ENCODE data around the gene ZG16. TPM values are rescaled to one million over a fixed set of nuclear protein-coding genes. Genes with fewer than 3 reads are reported as not detected.

ZG16 gene
- total and polyA plus RNA-seq, 7 experiments from 2014 or later = not detected

GRCh38 chr16:29809850-29810698, 32.0 kb downstream of the ZG16 start:
- H3K27me3 ChIP-seq (ENCODE audit: control insufficient read depth in 2 of 2, insufficient read depth in 2 of 2, low read length in 2 of 2) = no peaks in the 10 kb centered on the region
- Mint-ChIP-seq H3K4me3 (peak overlapping the region; percentile 76 to 96 (median 88)), H3K36me3 (peaks cover 0 to 29% (median 3%) of the 10 kb centered on the region in 5 donors), H3K4me1 (peaks cover 30 to 64% (median 54%) of the 10 kb centered on the region in 7 donors), H3K27ac (peak overlapping the region; percentile 72 to 97 (median 90)), H3K27me3 (peaks cover 0 to 22% (median 0%) of the 10 kb centered on the region in 5 donors), H3K9me3 (peaks cover 0 to 1% (median 0%) of the 10 kb centered on the region in 11 donors)
- no peak for ATAC-seq
- DNase-seq = peak in 6 of 9 donors; percentile 27 to 52 (median 39)
- peaks cover 31 to 44% of the 10 kb centered on the region in 2 donors for H3K4me1 ChIP-seq (ENCODE audit: control insufficient read depth in 2 of 2, insufficient read depth in 2 of 2, low read length in 2 of 2)
- no peaks in the 10 kb centered on the region for H3K9me3 ChIP-seq (ENCODE audit: control insufficient read depth in 2 of 3, low read length in 3 of 3)
- intact Hi-C loops (cut with micrococcal nuclease) = loop anchor here (2.0 to 10.0 kb wide), 8 partner anchors 63 to 1112 kb away; partner anchors contain the start of genes ALDOA (in 1 of the 2), C16orf54 (in 1 of the 2), FBRS (in 1 of the 2) and FBXL19 (in 1 of the 2)
- POLR2A ChIA-PET = interaction anchor here (1.2 to 6.5 kb wide), 8 partner anchors 11 to 255 kb away, joined by 3 to 75 read pairs (median 20); partner anchors contain the start of genes ALDOA, KIF22 and MVP
- H3K36me3 ChIP-seq (ENCODE audit: control insufficient read depth in 2 of 3, insufficient read depth in 3 of 3, low read length in 3 of 3) = peaks cover 0 to 14% (median 8%) of the 10 kb centered on the region in 3 experiments
- peak overlapping the region; percentile 79 for H3K27ac ChIP-seq (ENCODE audit: low read depth, low read length)
- CTCF ChIA-PET = interaction anchor here (0.6 to 3.0 kb wide), 4 partner anchors 10 to 195 kb away, joined by 3 to 13 read pairs (median 4); partner anchors contain the start of gene MVP
- H3K4me3 ChIP-seq (ENCODE audit: low read length) = peak overlapping the region; percentile 80

GRCh38 chr16:29810699-29811169, 32.7 kb downstream of the ZG16 start:
- Histone ChIP-seq H3K4me1 (ENCODE audit: control insufficient read depth in 2 of 2, insufficient read depth in 2 of 2, low read length in 2 of 2) (peaks cover 35 to 46% of the 10 kb centered on the region in 2 donors), H3K27ac (ENCODE audit: low read depth, low read length) (peak overlapping the region; percentile 79), H3K36me3 (ENCODE audit: control insufficient read depth in 2 of 3, insufficient read depth in 3 of 3, low read length in 3 of 3) (peaks cover 0 to 14% (median 8%) of the 10 kb centered on the region in 3 experiments), H3K27me3 (ENCODE audit: control insufficient read depth in 2 of 2, insufficient read depth in 2 of 2, low read length in 2 of 2) (no peaks in the 10 kb centered on the region), H3K9me3 (ENCODE audit: control insufficient read depth in 2 of 3, low read length in 3 of 3) (no peaks in the 10 kb centered on the region), H3K4me3 (ENCODE audit: low read length) (peak overlapping the region; percentile 80)
- ChIA-PET POLR2A (interaction anchor here (1.0 to 6.5 kb wide), 10 partner anchors 10 to 255 kb away, joined by 3 to 75 read pairs (median 9); partner anchors contain the start of genes ALDOA, KIF22 and MVP), CTCF (interaction anchor here (1.9 to 3.0 kb wide), 2 partner anchors 37 to 110 kb away, joined by 4 to 13 read pairs; no protein-coding TSS in a partner anchor)
- Mint-ChIP-seq H3K9me3 (peaks cover 0 to 5% (median 0%) of the 10 kb centered on the region in 11 donors), H3K4me3 (peak overlapping the region; percentile 84 to 96 (median 90)), H3K27me3 (peaks cover 0 to 23% (median 0%) of the 10 kb centered on the region in 5 donors), H3K4me1 (peaks cover 29 to 65% (median 56%) of the 10 kb centered on the region in 7 donors), H3K27ac (peak overlapping the region; percentile 72 to 97 (median 90)), H3K36me3 (peaks cover 0 to 26% (median 3%) of the 10 kb centered on the region in 5 donors)
- DNase-seq = no peak
- intact Hi-C loops (cut with micrococcal nuclease) = loop anchor here in 1 of 2 donors (10.0 kb wide), 1 partner anchor 216 kb away; no protein-coding TSS in a partner anchor
- no peak for ATAC-seq

DNA sequence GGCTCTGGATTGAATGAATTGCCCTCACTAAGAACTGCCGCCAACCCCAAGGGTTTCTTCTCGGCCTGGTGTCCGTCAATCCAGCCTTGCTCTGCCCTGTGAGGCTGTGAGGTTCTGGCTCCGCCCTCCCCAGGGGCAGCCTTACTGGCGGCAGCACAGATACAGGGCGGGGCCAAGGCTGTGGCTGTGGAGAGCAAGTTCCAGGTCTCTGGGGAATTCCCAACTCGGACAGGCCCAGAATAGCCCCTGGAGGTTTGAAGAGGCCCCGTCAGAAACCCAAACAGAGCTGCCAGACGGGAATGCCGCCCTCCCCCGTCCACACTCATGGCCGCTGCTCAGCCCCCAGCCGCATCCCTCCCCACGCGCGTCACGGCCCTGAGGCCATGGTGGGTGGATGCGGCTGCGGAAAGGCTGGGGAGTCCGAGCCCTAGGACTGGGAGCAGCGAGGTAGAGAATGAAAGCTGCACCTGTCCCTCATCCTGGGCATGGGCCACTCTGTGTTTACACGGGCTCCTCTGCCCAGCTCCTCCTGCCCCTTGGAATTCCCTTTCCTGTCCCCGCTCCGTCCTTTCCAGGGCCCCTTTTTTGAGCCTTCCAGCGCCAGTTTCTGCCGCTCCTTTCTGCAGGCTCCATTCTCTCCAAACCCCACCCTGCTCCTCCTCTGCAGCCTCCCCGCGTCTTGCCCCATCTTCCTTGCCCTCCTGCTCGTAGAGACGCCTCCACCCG, 33.3 kb downstream of the ZG16 start:
- intact Hi-C loops (cut with micrococcal nuclease) = loop anchor here in 1 of 2 donors (10.0 kb wide), 1 partner anchor 217 kb away; no protein-coding TSS in a partner anchor

GRCh38 chr16:29811896-29812665, 34.0 kb downstream of the ZG16 start, which contains the start of gene PRRT2:
Gene PRRT2 (plus strand): TSS chr16:29812193. CDS start chr16:29813055, 862 bp downstream.
- ChIA-PET POLR2A (interaction anchor here (0.9 to 6.5 kb wide), 7 partner anchors 8 to 110 kb away, joined by 3 to 75 read pairs (median 7); partner anchors contain the start of genes KIF22 and MVP), CTCF (interaction anchor here (1.9 to 3.0 kb wide), 2 partner anchors 36 to 111 kb away, joined by 4 to 13 read pairs; no protein-coding TSS in a partner anchor)
- peaks cover 0 to 14% (median 8%) of the 10 kb centered on the region in 3 experiments for H3K36me3 ChIP-seq (ENCODE audit: control insufficient read depth in 2 of 3, insufficient read depth in 3 of 3, low read length in 3 of 3)
- Mint-ChIP-seq H3K4me1 (peaks cover 29 to 73% (median 64%) of the 10 kb centered on the region in 7 donors), H3K27ac (peak within 1 kb of the TSS; percentile 72 to 97 (median 90)), H3K9me3 (peaks cover 0 to 7% (median 0%) of the 10 kb centered on the region in 11 donors), H3K27me3 (peaks cover 0 to 25% (median 0%) of the 10 kb centered on the region in 5 donors), H3K4me3 (peak within 1 kb of the TSS; percentile 84 to 96 (median 90)), H3K36me3 (peaks cover 0 to 32% (median 3%) of the 10 kb centered on the region in 5 donors)
- peak within 1 kb of the TSS; percentile 80 for H3K4me3 ChIP-seq (ENCODE audit: low read length)
- no peaks in the 10 kb centered on the region for H3K27me3 ChIP-seq (ENCODE audit: control insufficient read depth in 2 of 2, insufficient read depth in 2 of 2, low read length in 2 of 2)
- peaks cover 37 to 46% of the 10 kb centered on the region in 2 donors for H3K4me1 ChIP-seq (ENCODE audit: control insufficient read depth in 2 of 2, insufficient read depth in 2 of 2, low read length in 2 of 2)
- ATAC-seq = no peak
- peak within 1 kb of the TSS; percentile 79 for H3K27ac ChIP-seq (ENCODE audit: low read depth, low read length)
- H3K9me3 ChIP-seq (ENCODE audit: control insufficient read depth in 2 of 3, low read length in 3 of 3) = no peaks in the 10 kb centered on the region
- intact Hi-C loops (cut with micrococcal nuclease) = loop anchor here in 1 of 2 donors (10.0 kb wide), 1 partner anchor 217 kb away; no protein-coding TSS in a partner anchor
- peak in 3 of 9 donors; percentile 21 to 70 (median 59) for DNase-seq

More for the DNA sequence above, 33.3 kb downstream of the ZG16 start:
- H3K4me1 ChIP-seq (ENCODE audit: control insufficient read depth in 2 of 2, insufficient read depth in 2 of 2, low read length in 2 of 2) = peaks cover 35 to 46% of the 10 kb centered on the region in 2 donors
- POLR2A ChIA-PET = interaction anchor here (0.6 to 6.5 kb wide), 7 partner anchors 10 to 110 kb away, joined by 3 to 75 read pairs (median 7); partner anchors contain the start of genes KIF22 and MVP
- DNase-seq = peak in 7 of 9 donors; percentile 46 to 83 (median 48)
- peak; percentile 41 for ATAC-seq
- Mint-ChIP-seq H3K27ac (peak overlapping the region; percentile 72 to 97 (median 90)), H3K27me3 (peaks cover 0 to 25% (median 0%) of the 10 kb centered on the region in 5 donors), H3K4me1 (peaks cover 29 to 68% (median 59%) of the 10 kb centered on the region in 7 donors), H3K36me3 (peaks cover 0 to 28% (median 3%) of the 10 kb centered on the region in 5 donors), H3K9me3 (peaks cover 0 to 7% (median 0%) of the 10 kb centered on the region in 11 donors), H3K4me3 (peak overlapping the region; percentile 84 to 96 (median 90))
- CTCF ChIA-PET = interaction anchor here (0.6 to 3.0 kb wide), 3 partner anchors 37 to 120 kb away, joined by 3 to 13 read pairs (median 4); no protein-coding TSS in a partner anchor
- no peaks in the 10 kb centered on the region for H3K27me3 ChIP-seq (ENCODE audit: control insufficient read depth in 2 of 2, insufficient read depth in 2 of 2, low read length in 2 of 2)
- H3K4me3 ChIP-seq (ENCODE audit: low read length) = peak overlapping the region; percentile 80
- H3K27ac ChIP-seq (ENCODE audit: low read depth, low read length) = peak overlapping the region; percentile 79
- H3K36me3 ChIP-seq (ENCODE audit: control insufficient read depth in 2 of 3, insufficient read depth in 3 of 3, low read length in 3 of 3) = peaks cover 0 to 14% (median 8%) of the 10 kb centered on the region in 3 experiments
- no peaks in the 10 kb centered on the region for H3K9me3 ChIP-seq (ENCODE audit: control insufficient read depth in 2 of 3, low read length in 3 of 3)

Measured in naive thymus-derived CD4-positive, alpha-beta T cell (primary cell).